PC-3 (cell line): Measurements from ENCODE around the gene PPP1R12B. TPM values are rescaled to one million over a fixed set of nuclear protein-coding genes. Genes with fewer than 3 reads are reported as not detected.
"Not testable (repeated sequence)": the region's sequence is repeated elsewhere in the genome, so short reads cannot be mapped to it uniquely, and the experiment has no call there.

Source experiments
- ATAC-seq: fragments of 200-7000 bp; cut with Tn5 transposase; 2 replicates; pipeline ENCODE4 v1.9.1; 2020; ENCODE audit warnings: mild to moderate bottlenecking, moderate library complexity
- BruUV-seq: library from RNA; stranded (reverse); fragments of 400-500 nt; replicated peaks from 2 replicates; lab custom pipeline; 2021; lab: Mats Ljungman, UMichigan
- CTCF ChIA-PET: fragments of 300-600 bp; sonication (Branson Sonifier 250); formaldehyde crosslinking; loops from one replicate; lab custom pipeline; 2022; ENCODE audit warnings: antibody characterized with exemption; lab: Charles Lee
- POLR2A ChIA-PET: fragments of 300-600 bp; sonication (Branson Sonifier 250); formaldehyde crosslinking; loops from one replicate; lab custom pipeline; 2022; ENCODE audit warnings: antibody characterized with exemption; ENCODE audit not compliant: unreplicated experiment; lab: Charles Lee
- DNase-seq: peaks from one replicate; pipeline ENCODE4 v3.0.0-alpha.2; 2015
- H2AFZ ChIP-seq: fragments of 300-600 bp; sonication (generic); 2 replicates; pipeline ENCODE4 v1.6.0; 2016; ENCODE audit warnings: antibody characterized with exemption, low read length
- H3F3A ChIP-seq: fragments of 300-600 bp; sonication (generic); one replicate; pipeline ENCODE4 v1.6.0; 2017; ENCODE audit warnings: antibody characterized with exemption, low read length, control low read depth, mild to moderate bottlenecking; ENCODE audit not compliant: unreplicated experiment
- H3K27ac ChIP-seq: fragments of 300-600 bp; sonication (generic); 2 replicates; pipeline ENCODE4 v1.5.1; 2016; ENCODE audit warnings: mild to moderate bottlenecking, low read length
- H3K27me3 ChIP-seq: fragments of 300-600 bp; sonication (generic); 2 replicates; pipeline ENCODE4 v1.6.1; 2016; ENCODE audit warnings: low read length, mixed read lengths
- H3K36me3 ChIP-seq: fragments of 300-600 bp; sonication (generic); 2 replicates; pipeline ENCODE4 v1.6.1; 2016; ENCODE audit warnings: low read depth, mixed run types, low read length, mixed read lengths
- H3K4me1 ChIP-seq: fragments of 300-600 bp; sonication (generic); 2 replicates; pipeline ENCODE4 v1.5.1; 2016; ENCODE audit warnings: low read length; ENCODE audit not compliant: insufficient read depth
- H3K4me2 ChIP-seq: fragments of 300-600 bp; sonication (generic); 2 replicates; pipeline ENCODE4 v1.6.0; 2016; ENCODE audit warnings: low read length
- H3K4me3 ChIP-seq: fragments of 300-600 bp; sonication (generic); 2 replicates; pipeline ENCODE4 v1.5.1; 2016; ENCODE audit warnings: mild to moderate bottlenecking, low read length, mixed read lengths
- H3K79me2 ChIP-seq: fragments of 300-600 bp; sonication (generic); 2 replicates; pipeline ENCODE4 v1.6.1; 2017; ENCODE audit warnings: low read length, mixed read lengths
- H3K9ac ChIP-seq: fragments of 300-600 bp; sonication (generic); 2 replicates; pipeline ENCODE4 v1.6.0; 2016; ENCODE audit warnings: mild to moderate bottlenecking, low read length
- H3K9me2 ChIP-seq: fragments of 300-600 bp; sonication (generic); replicated peaks from 2 replicates; pipeline ENCODE4 v1.6.1; 2016; ENCODE audit warnings: mixed run types, low read length, mixed read lengths
- H3K9me3 ChIP-seq: fragments of 300-600 bp; sonication (generic); 2 replicates; pipeline ENCODE4 v1.6.1; 2016; ENCODE audit warnings: low read length, mixed read lengths
- H4K20me1 ChIP-seq: fragments of 300-600 bp; sonication (generic); 2 replicates; pipeline ENCODE4 v1.6.1; 2016; ENCODE audit warnings: low read length, mixed read lengths
- EZH2 ChIP-seq: fragments of 300-600 bp; sonication (generic); IDR thresholded peaks from one replicate; pipeline ENCODE4 v1.6.1; 2017; ENCODE audit warnings: antibody characterized with exemption, mild to moderate bottlenecking, low read length; ENCODE audit not compliant: unreplicated experiment
- EZH2phosphoT487 ChIP-seq: fragments of 300-600 bp; sonication (generic); IDR thresholded peaks from 2 replicates; pipeline ENCODE4 v1.6.1; 2018; ENCODE audit warnings: mild to moderate bottlenecking, antibody characterized with exemption, low read length, borderline replicate concordance
- intact Hi-C: fragments of 100-400 bp; cut with micrococcal nuclease; formaldehyde crosslinking; loops from 2 replicates; pipeline ENCODE4 v1.9.0; 2023
- total RNA-seq: library from RNA; depleted of rRNA; stranded (reverse); fragments of >200 nt; gene quantifications from 2 replicates; pipeline ENCODE4 v1.2.3, GENCODE V29; 2014

The PPP1R12B gene
- total RNA-seq, 1 experiment from 2014 or later, result 2.0 TPM

DNA sequence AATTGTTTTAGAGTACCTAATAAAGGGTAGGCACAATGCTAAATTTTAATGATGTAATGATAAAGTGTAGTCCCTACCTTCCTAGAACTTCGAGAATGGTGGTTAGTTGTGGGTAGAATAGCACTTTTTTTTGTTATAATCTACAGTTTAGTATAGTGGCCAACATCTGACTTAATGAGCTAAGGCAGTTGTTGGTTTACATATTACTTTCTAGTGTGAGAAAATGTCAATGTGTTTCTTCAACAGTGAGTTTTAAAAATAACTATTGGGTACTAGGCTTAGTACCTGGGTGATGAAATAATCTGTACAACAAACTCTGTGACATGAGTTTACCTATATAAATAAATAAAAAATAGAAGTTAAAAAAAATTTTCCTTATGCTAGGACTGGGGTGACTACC, 120.6 kb downstream of the PPP1R12B start:
- peaks cover 16% of the 10 kb centered on the region; the same call in 1 of the 2 replicates for H3K4me1 ChIP-seq
- H3K4me2 ChIP-seq, POLR2A ChIA-PET, H4K20me1 ChIP-seq, H3K27me3 ChIP-seq, H3K4me3 ChIP-seq, H3K9ac ChIP-seq, H2AFZ ChIP-seq, H3K9me3 ChIP-seq, intact Hi-C loops, CTCF ChIA-PET, H3K36me3 ChIP-seq, BruUV-seq, H3K79me2 ChIP-seq, ATAC-seq, DNase-seq, H3K27ac ChIP-seq, H3F3A ChIP-seq, H3K9me2 ChIP-seq: not testable (repeated sequence)

DNA sequence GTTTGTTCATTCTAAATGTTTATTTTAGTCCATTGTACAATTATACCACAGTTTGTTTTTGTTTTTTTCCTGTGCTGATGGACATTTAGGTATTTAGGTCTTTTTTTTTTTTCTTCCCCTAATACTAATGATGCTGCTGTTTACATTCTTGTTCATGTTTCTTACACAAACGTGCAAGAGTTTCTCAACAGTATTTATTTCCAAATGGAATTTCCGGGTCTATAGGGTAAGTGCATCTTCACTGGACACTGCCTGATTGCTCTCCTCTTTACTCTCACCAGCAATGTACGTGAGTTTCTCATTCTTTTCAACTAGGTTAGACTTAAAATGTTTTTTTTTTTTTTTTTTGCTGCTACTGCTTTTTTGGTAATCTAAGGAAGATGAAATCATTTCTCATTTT, 122.7 kb downstream of the PPP1R12B start:
- Histone ChIP-seq H3K9me2 (no peaks in the 10 kb centered on the region), H3K9ac (no peak overlapping the region), H4K20me1 (no peaks in the 10 kb centered on the region), H3K4me2 (no peak overlapping the region), H3K36me3 (no peaks in the 10 kb centered on the region), H3K79me2 (no peaks in the 10 kb centered on the region), H3K27ac (no peak overlapping the region), H3F3A (no peaks in the 10 kb centered on the region), H3K4me1 (peaks cover 5% of the 10 kb centered on the region; the same call in 1 of the 2 replicates), H3K27me3 (no peaks in the 10 kb centered on the region), H3K9me3 (no peaks in the 10 kb centered on the region), H3K4me3 (no peak overlapping the region), H2AFZ (no peak overlapping the region)
- no peak for TF ChIP-seq EZH2
- TF ChIP-seq EZH2phosphoT487, result no peak
- POLR2A ChIA-PET, result no interaction called here
- DNase-seq (no peak), ATAC-seq (no peak)
- no TSS peak for BruUV-seq
- CTCF ChIA-PET, result no interaction called here
- intact Hi-C loops, result no loop called here

DNA sequence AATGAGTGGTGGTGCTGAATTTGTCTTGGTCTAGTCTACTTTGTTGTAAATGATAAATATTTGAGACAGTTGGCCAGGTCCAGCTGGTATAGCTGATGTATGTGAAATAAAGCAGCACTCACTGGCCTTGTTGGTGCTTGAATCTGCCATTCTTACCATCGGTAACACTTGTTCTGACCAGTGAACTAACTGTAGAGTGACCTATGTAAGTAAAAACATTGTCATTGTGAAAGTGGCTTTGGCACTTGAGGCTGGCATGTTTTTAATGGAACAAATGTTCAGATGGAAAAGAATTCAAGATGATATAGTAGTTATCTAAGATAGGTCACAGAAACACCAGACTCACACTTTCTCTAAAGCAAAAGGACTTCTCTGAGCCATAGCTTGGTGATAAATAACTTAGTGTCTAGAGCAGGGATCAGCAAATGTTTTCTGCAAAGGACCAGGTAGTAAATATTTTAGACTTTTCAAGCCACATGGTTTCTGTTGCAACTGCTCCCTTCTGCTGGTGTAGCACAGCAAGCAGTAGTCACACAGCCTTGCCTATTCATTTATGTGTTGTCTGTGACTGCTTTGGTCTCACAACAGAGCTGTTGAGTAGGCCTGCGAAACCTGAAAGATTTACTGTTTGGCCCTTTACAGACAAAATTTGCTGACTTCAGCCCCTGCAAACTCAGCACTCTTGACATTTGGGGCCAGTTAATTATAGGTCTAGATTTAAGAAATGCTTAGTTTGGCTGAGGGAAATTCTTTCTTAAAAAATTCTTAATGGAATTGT, 124.0 kb downstream of the PPP1R12B start:
- H3K4me2 ChIP-seq, H3K9ac ChIP-seq, H3K36me3 ChIP-seq, BruUV-seq, POLR2A ChIA-PET, H3K79me2 ChIP-seq, intact Hi-C loops, H2AFZ ChIP-seq, CTCF ChIA-PET, H3K9me3 ChIP-seq, H3K27me3 ChIP-seq, H3K9me2 ChIP-seq, H3K27ac ChIP-seq, H3K4me1 ChIP-seq, ATAC-seq, H3K4me3 ChIP-seq, DNase-seq, H4K20me1 ChIP-seq, H3F3A ChIP-seq: not testable (repeated sequence)

DNA sequence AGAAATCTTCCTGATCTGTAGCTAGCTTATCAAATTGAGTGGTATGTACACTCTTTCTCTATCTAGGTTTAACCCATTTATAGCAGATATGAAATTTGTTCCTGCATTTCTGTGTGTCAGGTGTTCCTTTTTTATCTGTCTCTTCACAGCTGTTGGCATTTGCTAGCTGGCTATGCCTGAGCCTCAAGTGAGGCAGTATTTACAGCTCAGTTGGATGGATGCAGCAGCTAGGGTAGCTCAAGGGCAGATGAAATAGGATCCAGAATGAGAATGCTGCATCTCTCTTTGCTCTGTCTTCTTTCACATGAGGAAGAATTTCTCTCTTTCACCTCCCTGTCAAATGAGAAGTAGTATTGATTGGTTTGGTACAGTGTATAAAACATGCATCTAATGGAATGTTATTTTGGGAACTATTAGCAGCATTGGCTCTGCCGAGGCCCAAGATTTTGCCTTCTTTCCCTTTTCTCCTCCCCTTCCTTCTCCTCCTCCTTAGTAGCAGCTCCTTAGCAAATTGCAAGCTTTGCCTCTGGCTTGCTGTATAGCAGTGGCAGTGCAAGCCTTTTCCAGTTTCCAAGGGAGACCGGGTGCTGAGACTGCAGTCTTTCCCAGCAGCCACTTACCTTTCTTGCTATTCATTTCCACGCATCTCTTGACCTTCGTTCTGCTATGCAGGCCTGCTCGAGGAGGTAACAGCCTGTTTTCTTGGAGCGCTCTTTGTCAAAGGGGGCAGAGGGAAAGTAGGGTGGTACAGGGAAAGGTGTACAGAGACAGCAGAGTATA, 125.0 kb downstream of the PPP1R12B start:
- H3K9ac ChIP-seq, H3K27me3 ChIP-seq, ATAC-seq, H4K20me1 ChIP-seq, H3F3A ChIP-seq, DNase-seq, H3K36me3 ChIP-seq, H3K4me3 ChIP-seq, H3K79me2 ChIP-seq, H3K4me1 ChIP-seq, H3K9me3 ChIP-seq, H3K27ac ChIP-seq, H2AFZ ChIP-seq, POLR2A ChIA-PET, intact Hi-C loops, BruUV-seq, H3K4me2 ChIP-seq, H3K9me2 ChIP-seq: not testable (repeated sequence)
- CTCF ChIA-PET, result interaction anchor here (0.6 kb wide), 1 partner anchor 96 kb away, joined by 3 read pairs; no protein-coding TSS in a partner anchor

DNA sequence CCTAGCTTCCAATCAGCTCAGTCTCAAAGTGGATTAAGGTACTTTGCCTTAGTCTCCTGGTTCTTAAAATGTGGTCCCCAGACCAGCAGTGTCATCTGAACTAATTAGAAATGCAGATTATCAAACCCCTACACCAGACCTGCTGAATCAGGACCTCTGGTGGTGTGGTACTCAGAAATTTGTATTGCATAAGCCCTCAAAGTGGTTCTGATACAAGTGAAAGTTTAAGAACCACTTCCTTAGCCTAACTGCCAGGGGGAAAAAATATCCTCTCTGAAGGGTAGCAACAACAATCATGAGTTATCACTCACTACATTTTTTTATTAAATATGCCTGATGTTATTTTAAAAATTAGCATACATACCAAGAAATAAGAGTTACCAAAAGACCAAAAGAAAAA, 131.2 kb downstream of the PPP1R12B start:
- ATAC-seq, POLR2A ChIA-PET, BruUV-seq, CTCF ChIA-PET, H2AFZ ChIP-seq, H3K9me2 ChIP-seq, H3K27ac ChIP-seq, H3K27me3 ChIP-seq, intact Hi-C loops, H3K4me2 ChIP-seq, DNase-seq, H3K36me3 ChIP-seq, H3K79me2 ChIP-seq, H3K4me3 ChIP-seq, H3K9me3 ChIP-seq, H3K9ac ChIP-seq, H4K20me1 ChIP-seq, H3F3A ChIP-seq: not testable (repeated sequence)
- peaks cover 27% of the 10 kb centered on the region for H3K4me1 ChIP-seq

DNA sequence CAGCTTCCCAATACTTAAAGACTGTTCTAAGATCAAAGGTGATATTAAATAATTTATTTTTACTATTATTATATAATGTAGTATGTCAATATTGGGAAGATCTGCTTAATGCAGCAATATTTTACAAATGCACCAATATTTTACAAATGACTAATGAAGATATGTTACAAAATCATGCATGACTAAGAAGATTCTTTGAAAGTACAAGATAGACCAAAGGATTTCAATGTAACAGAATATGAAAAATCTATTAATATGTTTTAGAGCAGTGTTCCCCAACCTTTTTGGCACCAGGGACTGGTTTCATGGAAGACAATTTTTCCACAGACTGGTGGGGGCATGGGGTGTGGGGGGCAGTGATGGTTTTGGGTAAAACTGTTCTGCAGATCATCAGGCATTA, 132.1 kb downstream of the PPP1R12B start:
- ATAC-seq, result not testable (repeated sequence)

More for the DNA sequence above, 132.1 kb downstream of the PPP1R12B start:
- H3K27me3 ChIP-seq, BruUV-seq, H3K27ac ChIP-seq, CTCF ChIA-PET, H3K36me3 ChIP-seq, intact Hi-C loops, H3K4me3 ChIP-seq, H3K79me2 ChIP-seq, H4K20me1 ChIP-seq, H3K4me2 ChIP-seq, H3K9ac ChIP-seq, H2AFZ ChIP-seq, H3K9me3 ChIP-seq, H3F3A ChIP-seq, H3K9me2 ChIP-seq, POLR2A ChIA-PET: not testable (repeated sequence)
- H3K4me1 ChIP-seq, result peaks cover 29% of the 10 kb centered on the region
- peak; percentile 30 for DNase-seq
